Endothelial cell of umbilical vein (primary cell): ENCODE measurements around the gene COL16A1. TPM values are rescaled to one million over a fixed set of nuclear protein-coding genes. Genes with fewer than 3 reads are reported as not detected.

Experiments
- BruUV-seq: library from RNA; stranded (reverse); fragments of 400-500 nt; replicated peaks from 2 replicates; lab custom pipeline; 2021; lab: Mats Ljungman, UMichigan
- CTCF ChIA-PET: fragments of 300-600, 350-600 bp; sonication (Branson Sonifier 250); formaldehyde crosslinking; loops from one replicate; lab custom pipeline; 2021; ENCODE audit warnings: antibody characterized with exemption, inconsistent platforms; lab: Charles Lee
- POLR2A ChIA-PET: fragments of 300-600, 350-600 bp; sonication (Branson Sonifier 250); formaldehyde crosslinking; loops from one replicate; lab custom pipeline; 2021; ENCODE audit warnings: antibody characterized with exemption, inconsistent platforms; lab: Charles Lee
- DNase-seq: peaks from one replicate; pipeline ENCODE4 v3.0.0-alpha.2; 2011; ENCODE audit warnings: low read depth, low spot score
- FAIRE-seq: peaks from 2 replicates; lab custom pipeline; 2011; peaks lifted over from hg19 to GRCh38; lab: Jason Lieb, UNC
- H2AFZ ChIP-seq: 2 replicates; pipeline ENCODE4 v1.6.0; 2012; ENCODE audit warnings: low read depth, low read length, control low read depth, inconsistent platforms
- H3K27ac ChIP-seq: 2 replicates; pipeline ENCODE4 v1.5.1; 2011; ENCODE audit warnings: low read depth, mild to moderate bottlenecking, control low read depth, low read length, moderate library complexity; ENCODE audit not compliant: insufficient read depth
- H3K27me3 ChIP-seq, 2 experiments: 2 replicates each; pipeline versions ENCODE4 v1.6.0 to v1.6.1; 2011; ENCODE audit warnings: low read length in 2 of 2, mixed read lengths in 1 of 2; ENCODE audit not compliant: control insufficient read depth in 2 of 2, insufficient read depth in 2 of 2
- H3K36me3 ChIP-seq, 2 experiments: 2 replicates in 1 of 2; 3 replicates in 1 of 2; pipeline ENCODE4 v1.5.1; 2011; ENCODE audit warnings: low read length in 2 of 2, mild to moderate bottlenecking in 1 of 2, moderate library complexity in 1 of 2; ENCODE audit not compliant: control insufficient read depth in 2 of 2, insufficient read depth in 2 of 2; ENCODE audit errors: extremely low read depth in 1 of 2
- H3K4me1 ChIP-seq: 3 replicates; pipeline ENCODE4 v1.5.1; 2011; ENCODE audit warnings: mild to moderate bottlenecking, low read length; ENCODE audit not compliant: control insufficient read depth, insufficient read depth; ENCODE audit errors: extremely low read depth
- H3K4me2 ChIP-seq: 2 replicates; pipeline ENCODE4 v1.6.1; 2011; ENCODE audit warnings: low read length, control low read depth, mixed read lengths; ENCODE audit not compliant: insufficient read depth
- H3K4me3 ChIP-seq, 3 experiments: fragments of 200-600 bp in 1 of 3; sonication (generic), shearing (Covaris generic) in 1 of 3; replicated peaks in 1 of 3; 2 replicates each; pipeline ENCODE4 v1.5.1; 2011 to 2016; ENCODE audit warnings: control low read depth in 3 of 3, low read length in 3 of 3, mild to moderate bottlenecking in 2 of 3, inconsistent platforms in 1 of 3, low read depth in 1 of 3, moderate library complexity in 1 of 3; ENCODE audit not compliant: insufficient read depth in 1 of 3
- H3K79me2 ChIP-seq: 2 replicates; pipeline ENCODE4 v1.6.0; 2012; ENCODE audit warnings: low read length, inconsistent platforms; ENCODE audit not compliant: control insufficient read depth, insufficient read depth
- H3K9ac ChIP-seq: replicated peaks from 2 replicates; pipeline ENCODE3; 2011; ENCODE audit warnings: low read length, control low read depth; ENCODE audit not compliant: insufficient read depth; ENCODE audit errors: extremely low read depth
- H3K9me1 ChIP-seq: replicated peaks from 3 replicates; pipeline ENCODE4 v1.6.0; 2011; ENCODE audit warnings: mild to moderate bottlenecking, low read length; ENCODE audit not compliant: control insufficient read depth, insufficient read depth; ENCODE audit errors: extremely low read depth
- H3K9me3 ChIP-seq: replicated peaks from 2 replicates; pipeline ENCODE4 v1.5.1; 2012; ENCODE audit warnings: low read length, inconsistent platforms; ENCODE audit not compliant: control insufficient read depth, insufficient read depth
- H4K20me1 ChIP-seq: replicated peaks from 2 replicates; pipeline ENCODE3; 2011; ENCODE audit warnings: mild to moderate bottlenecking, low read length; ENCODE audit not compliant: control insufficient read depth, insufficient read depth; ENCODE audit errors: extremely low read depth
- CTCF ChIP-seq, 2 donors: IDR thresholded peaks; 1 replicate in 1 of 2; 2 replicates in 1 of 2; pipeline ENCODE4 v1.5.1; 2011; ENCODE audit warnings: low read length in 2 of 2, mild to moderate bottlenecking in 2 of 2, moderate library complexity in 2 of 2, control low read depth in 1 of 2, inconsistent platforms in 1 of 2, low read depth in 1 of 2; ENCODE audit not compliant: insufficient read depth in 1 of 2; ENCODE audit errors: extremely low read depth in 1 of 2
- EZH2 ChIP-seq: IDR thresholded peaks from 2 replicates; pipeline ENCODE4 v1.6.1; 2012; ENCODE audit warnings: borderline replicate concordance, low read depth, mild to moderate bottlenecking, moderate library complexity, low read length, inconsistent platforms; ENCODE audit not compliant: severe bottlenecking
- FOS ChIP-seq: IDR thresholded peaks from 2 replicates; pipeline ENCODE4 v1.6.1; 2011; ENCODE audit warnings: mild to moderate bottlenecking, low read length, moderate library complexity, borderline replicate concordance; ENCODE audit not compliant: insufficient read depth
- GATA2 ChIP-seq: IDR thresholded peaks from 2 replicates; pipeline ENCODE4 v1.7.0; 2011; ENCODE audit warnings: low read depth, mild to moderate bottlenecking, moderate library complexity, mixed read lengths, low read length; ENCODE audit not compliant: insufficient read length, insufficient read depth
- JUN ChIP-seq: IDR thresholded peaks from 2 replicates; pipeline ENCODE4 v1.6.1; 2011; ENCODE audit warnings: borderline replicate concordance, low read depth; ENCODE audit not compliant: insufficient read length, insufficient read depth
- MYC ChIP-seq: IDR thresholded peaks from one replicate; pipeline ENCODE4 v1.6.1; 2011; ENCODE audit warnings: mild to moderate bottlenecking, low read depth, low read length
- POLR2A ChIP-seq: IDR thresholded peaks from 2 replicates; pipeline ENCODE4 v1.6.1; 2012; ENCODE audit warnings: low read depth, mild to moderate bottlenecking, control low read depth, low read length
- POLR2AphosphoS5 ChIP-seq: IDR thresholded peaks from 2 replicates; pipeline ENCODE4 v1.6.1; 2012; ENCODE audit warnings: low read depth, mild to moderate bottlenecking, control low read depth, low read length, moderate library complexity; ENCODE audit not compliant: insufficient read depth
- dilution Hi-C: fragments of 300-500 bp; cut with MboI; formaldehyde crosslinking; loops from one replicate; pipeline ENCODE4 v1.15.0; 2019; ENCODE audit warnings: low sequenced_read_pairs; ENCODE audit not compliant: extremely low pct_ligation_motif_present
- intact Hi-C: fragments of 100-400 bp; cut with micrococcal nuclease; formaldehyde crosslinking; loops from one replicate; pipeline ENCODE4 v1.10.0; 2022
- polyA plus RNA-seq, 4 experiments: library from polyadenylated mRNA; depleted of rRNA in 3 of 4; stranded (reverse) in 3 of 4; unstranded in 1 of 4; fragments of >200 nt; gene quantifications; 2 replicates each; pipeline versions ENCODE4 v1.2.1 to v1.2.3, GENCODE V29; 2011 to 2012; ENCODE audit warnings: missing spikeins in 1 of 4
- total RNA-seq: library from RNA; stranded (reverse); gene quantifications from 2 replicates; pipeline ENCODE4 v1.2.3, GENCODE V29; 2021
- TF ChIP-seq, protein P1 (sequence below): IDR thresholded peaks from 2 replicates; pipeline ENCODE4 v1.6.1; 2011; ENCODE audit not compliant: insufficient read depth, insufficient read length

Gene COL16A1
- total and polyA plus RNA-seq, 2 donors (not counting 3 experiments of a cell fraction or from before 2014, with no cell fraction given) = 0.68 to 1.2 TPM

DNA sequence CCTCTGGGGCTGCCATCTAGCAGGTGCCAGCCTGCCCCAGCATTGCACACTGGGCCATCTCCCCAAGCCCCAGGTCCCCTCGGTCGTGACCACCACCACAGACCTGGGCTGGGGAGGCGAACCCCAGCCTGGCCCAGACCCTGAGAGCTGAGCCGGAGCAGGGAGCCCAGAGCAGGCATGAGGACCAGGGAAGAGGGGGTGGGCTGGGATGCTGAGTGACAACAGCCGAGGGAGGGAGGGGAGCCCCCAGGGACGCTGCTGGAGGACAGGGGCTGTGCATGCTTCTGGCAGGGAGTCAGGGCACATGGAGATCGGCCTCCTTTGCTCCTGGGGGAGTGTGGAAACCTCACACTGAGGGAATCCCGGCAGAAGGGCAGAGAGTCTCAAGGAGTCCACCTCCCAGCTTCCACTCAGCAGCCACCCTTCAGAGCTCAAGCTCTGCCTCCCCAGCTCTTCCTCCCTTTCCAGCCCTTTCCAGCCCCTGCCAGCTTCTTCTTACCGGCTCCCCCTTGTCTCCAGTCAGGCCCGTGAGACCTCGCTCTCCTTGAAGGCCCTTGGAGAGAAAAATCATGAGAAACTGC is 35.4 kb downstream of the COL16A1 start:
- dilution Hi-C loops = no loop called here

More for the DNA sequence above, 35.4 kb downstream of the COL16A1 start:
- no peaks in the 10 kb centered on the region for H4K20me1 ChIP-seq
- H3K4me2 ChIP-seq = no peak overlapping the region
- BruUV-seq = no TSS peak
- no peaks in the 10 kb centered on the region for H3K79me2 ChIP-seq
- H3K36me3 ChIP-seq = no peaks in the 10 kb centered on the region
- no peaks in the 10 kb centered on the region for H3K27me3 ChIP-seq
- no peaks in the 10 kb centered on the region for H3K9me3 ChIP-seq
- H3K9ac ChIP-seq = no peak overlapping the region
- ChIA-PET POLR2A (no interaction called here), CTCF (interaction anchor here (1.1 to 11.5 kb wide), 3 partner anchors 39 to 77 kb away, joined by 3 to 180 read pairs (median 177); no protein-coding TSS in a partner anchor)
- H3K4me3 ChIP-seq = no peak overlapping the region
- peaks cover 13% of the 10 kb centered on the region for H3K4me1 ChIP-seq
- H2AFZ ChIP-seq = no peak overlapping the region
- no peak for TF ChIP-seq CTCF (IDR thresholded peaks at IDR 0.05; ENCODE audit: extremely low read depth in 1 of 2, insufficient read depth in 1 of 2, low read depth in 1 of 2, low read length in 2 of 2)
- TF ChIP-seq, protein P1, sequence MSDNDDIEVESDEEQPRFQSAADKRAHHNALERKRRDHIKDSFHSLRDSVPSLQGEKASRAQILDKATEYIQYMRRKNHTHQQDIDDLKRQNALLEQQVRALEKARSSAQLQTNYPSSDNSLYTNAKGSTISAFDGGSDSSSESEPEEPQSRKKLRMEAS = no peak
- TF ChIP-seq JUN = no peak
- TF ChIP-seq GATA2 = no peak
- TF ChIP-seq EZH2 = no peak
- no peak for TF ChIP-seq MYC
- no peak for TF ChIP-seq FOS
- no peak for TF ChIP-seq POLR2AphosphoS5
- no peak for TF ChIP-seq POLR2A
- no peaks in the 10 kb centered on the region for H3K9me1 ChIP-seq
- H3K27ac ChIP-seq = no peak overlapping the region
- DNase-seq (no peak), FAIRE-seq (no peak)
- intact Hi-C loops = no loop called here
